ENCODE results near the gene GLI2.

Gene GLI2

GRCh38 chr2:120735746-120736170 lies at the start of gene GLI2:
GLI2 (plus strand) TSS chr2:120735868; CDS start chr2:120797321, 61,453 bp downstream.
- DNase-seq: peak; percentile 49 to 57

- DNase-seq: no peak
Observed at GRCh38 chr2:120685974-120686297, 49.7 kb upstream of the GLI2 start.

GRCh38 chr2:120686511-120687168 lies 49.0 kb upstream of the GLI2 start:
- peak in 1 of 2 experiments; percentile 11 for DNase-seq

- DNase-seq: no peak
Observed at GRCh38 chr2:120687210-120687609, 48.5 kb upstream of the GLI2 start.

GRCh38 chr2:120690521-120690920 lies 45.1 kb upstream of the GLI2 start:
- no peak for DNase-seq

- DNase-seq: no peak
Observed at GRCh38 chr2:120691410-120691809, 44.3 kb upstream of the GLI2 start.

- no peak for DNase-seq
Observed at GRCh38 chr2:120692691-120693090, 43.0 kb upstream of the GLI2 start.

- DNase-seq: no peak
Observed at GRCh38 chr2:120693121-120693520, 42.5 kb upstream of the GLI2 start.

- DNase-seq: no peak
Observed at GRCh38 chr2:120694034-120694433, 41.6 kb upstream of the GLI2 start.

GRCh38 chr2:120697471-120697870 lies 38.2 kb upstream of the GLI2 start:
- DNase-seq: no peak

- no peak for DNase-seq
Observed at GRCh38 chr2:120699292-120699691, 36.4 kb upstream of the GLI2 start.

GRCh38 chr2:120700659-120701058 lies 35.0 kb upstream of the GLI2 start:
- no peak for DNase-seq

GRCh38 chr2:120701096-120701495 lies 34.6 kb upstream of the GLI2 start:
- DNase-seq: no peak

GRCh38 chr2:120701499-120701898 lies 34.2 kb upstream of the GLI2 start:
- no peak for DNase-seq

GRCh38 chr2:120702061-120702460 lies 33.6 kb upstream of the GLI2 start:
- no peak for DNase-seq

GRCh38 chr2:120702801-120703200 lies 32.9 kb upstream of the GLI2 start:
- no peak for DNase-seq

- DNase-seq: no peak
Observed at GRCh38 chr2:120703330-120703994, 32.2 kb upstream of the GLI2 start.

GRCh38 chr2:120704696-120705095 lies 31.0 kb upstream of the GLI2 start:
- no peak for DNase-seq

- DNase-seq: no peak
Observed at GRCh38 chr2:120707816-120708215, 27.9 kb upstream of the GLI2 start.

- DNase-seq: no peak
Observed at GRCh38 chr2:120708944-120709607, 26.6 kb upstream of the GLI2 start.

GRCh38 chr2:120709608-120710041 lies 26.0 kb upstream of the GLI2 start:
- no peak for DNase-seq

GRCh38 chr2:120710256-120710655 lies 25.4 kb upstream of the GLI2 start:
- DNase-seq: no peak

GRCh38 chr2:120711694-120712093 lies 24.0 kb upstream of the GLI2 start:
- DNase-seq: no peak

GRCh38 chr2:120712180-120712681 lies 23.4 kb upstream of the GLI2 start:
- no peak for DNase-seq
